GM20000 (cell line): Measurements from ENCODE around the gene ZNF865.

Experiments used
- DNase-seq: peaks from one replicate; pipeline ENCODE4 v3.0.0; 2012; ENCODE audit warnings: low spot score
- TF ChIP-seq, protein P1 (sequence below): IDR thresholded peaks from 2 replicates; pipeline ENCODE4 v1.5.1; 2012; ENCODE audit warnings: mild to moderate bottlenecking, control low read depth; ENCODE audit errors: extremely low read depth, missing control alignments

Gene ZNF865

DNA sequence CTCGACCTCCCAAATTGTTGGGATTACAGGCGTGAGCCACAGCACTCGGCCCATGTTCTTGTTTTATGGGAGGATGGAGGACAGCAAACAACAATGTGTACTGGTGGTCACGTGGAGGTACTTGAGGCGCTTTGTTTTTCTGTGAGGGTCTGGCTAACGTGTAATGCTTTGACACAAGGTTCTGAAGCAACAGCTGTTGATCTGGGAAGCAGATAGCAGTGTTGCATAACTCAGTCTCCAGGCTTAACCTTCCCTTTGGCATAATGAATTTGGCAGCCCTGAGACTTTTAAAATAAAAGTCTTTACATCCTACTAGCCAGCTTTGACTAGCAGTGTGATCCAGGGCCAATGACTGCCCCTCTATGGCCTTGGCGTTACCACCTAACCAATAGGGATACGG, 28.4 kb downstream of the ZNF865 start:
- TF ChIP-seq, protein P1, sequence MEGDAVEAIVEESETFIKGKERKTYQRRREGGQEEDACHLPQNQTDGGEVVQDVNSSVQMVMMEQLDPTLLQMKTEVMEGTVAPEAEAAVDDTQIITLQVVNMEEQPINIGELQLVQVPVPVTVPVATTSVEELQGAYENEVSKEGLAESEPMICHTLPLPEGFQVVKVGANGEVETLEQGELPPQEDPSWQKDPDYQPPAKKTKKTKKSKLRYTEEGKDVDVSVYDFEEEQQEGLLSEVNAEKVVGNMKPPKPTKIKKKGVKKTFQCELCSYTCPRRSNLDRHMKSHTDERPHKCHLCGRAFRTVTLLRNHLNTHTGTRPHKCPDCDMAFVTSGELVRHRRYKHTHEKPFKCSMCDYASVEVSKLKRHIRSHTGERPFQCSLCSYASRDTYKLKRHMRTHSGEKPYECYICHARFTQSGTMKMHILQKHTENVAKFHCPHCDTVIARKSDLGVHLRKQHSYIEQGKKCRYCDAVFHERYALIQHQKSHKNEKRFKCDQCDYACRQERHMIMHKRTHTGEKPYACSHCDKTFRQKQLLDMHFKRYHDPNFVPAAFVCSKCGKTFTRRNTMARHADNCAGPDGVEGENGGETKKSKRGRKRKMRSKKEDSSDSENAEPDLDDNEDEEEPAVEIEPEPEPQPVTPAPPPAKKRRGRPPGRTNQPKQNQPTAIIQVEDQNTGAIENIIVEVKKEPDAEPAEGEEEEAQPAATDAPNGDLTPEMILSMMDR: no peak
- DNase-seq: no peak

DNA sequence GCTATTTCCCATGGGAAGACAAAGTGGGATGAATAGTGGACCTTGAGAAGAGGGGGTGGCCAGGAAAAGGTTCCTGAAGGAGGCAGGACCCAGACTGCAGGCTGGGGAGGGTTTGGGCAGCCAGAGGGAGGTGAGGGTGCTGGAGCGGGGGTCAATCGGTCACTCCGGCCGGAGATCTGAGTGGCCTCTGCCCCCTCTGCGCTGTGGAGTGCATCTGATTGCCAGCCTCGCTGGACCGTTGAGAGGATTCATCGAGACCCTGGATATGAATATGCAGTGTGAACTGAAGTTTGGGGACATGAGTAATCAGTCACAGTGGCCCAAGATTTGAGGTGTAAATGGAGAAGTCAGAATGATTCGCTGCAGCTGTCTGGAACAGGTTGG, 29.9 kb downstream of the ZNF865 start:
- DNase-seq: no peak
- TF ChIP-seq, protein P1: no peak

DNA sequence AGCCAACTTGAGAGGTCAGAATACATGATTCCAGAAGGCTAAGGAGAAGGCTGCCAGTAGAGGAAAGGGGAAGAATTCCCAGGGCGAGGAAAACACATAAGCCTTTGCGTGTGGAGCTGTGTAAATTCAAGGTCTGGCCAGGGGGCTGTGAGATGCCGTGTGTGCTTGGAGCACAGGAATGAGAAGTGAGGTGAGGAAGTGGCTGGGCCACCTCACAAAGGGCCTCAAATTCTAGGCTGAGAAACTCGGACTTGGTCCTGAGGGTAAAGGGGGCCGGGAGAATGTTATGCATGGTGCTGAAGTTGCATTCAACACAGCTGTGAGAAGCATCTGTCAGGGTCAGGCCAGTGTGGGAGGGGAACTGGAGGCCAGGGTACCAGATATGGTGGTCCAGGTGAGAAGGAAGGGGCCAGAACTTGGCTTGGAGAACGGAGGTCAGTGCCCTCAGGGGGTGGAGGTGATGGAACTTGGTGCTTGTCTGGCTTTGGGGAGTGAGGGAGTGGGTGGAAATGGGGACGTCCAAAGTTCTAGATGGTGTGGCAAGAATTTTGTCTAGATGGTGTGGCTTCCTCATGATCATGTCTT, 30.5 kb downstream of the ZNF865 start:
- DNase-seq: no peak
- TF ChIP-seq, protein P1: no peak

DNA sequence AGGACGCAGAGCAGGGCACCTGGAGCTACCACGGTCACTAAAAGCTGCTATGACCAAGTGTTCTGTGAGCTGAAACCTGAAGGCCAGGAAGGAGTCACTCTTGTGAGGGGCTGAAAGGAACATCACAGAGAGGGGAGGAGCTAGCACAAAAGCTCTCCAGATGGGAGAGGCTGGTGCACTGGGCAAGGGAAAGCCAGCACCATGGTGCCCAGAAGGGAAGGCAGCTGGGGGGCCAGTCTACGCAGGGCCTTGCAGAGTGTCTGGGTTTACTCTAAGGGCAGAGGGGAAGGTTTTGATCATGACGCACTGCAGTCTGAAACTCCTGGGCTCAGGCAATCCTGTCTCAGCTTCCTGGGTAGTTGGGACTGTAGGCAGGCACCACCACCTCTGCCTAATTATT, 31.3 kb downstream of the ZNF865 start:
- TF ChIP-seq, protein P1: no peak
- no peak for DNase-seq

DNA sequence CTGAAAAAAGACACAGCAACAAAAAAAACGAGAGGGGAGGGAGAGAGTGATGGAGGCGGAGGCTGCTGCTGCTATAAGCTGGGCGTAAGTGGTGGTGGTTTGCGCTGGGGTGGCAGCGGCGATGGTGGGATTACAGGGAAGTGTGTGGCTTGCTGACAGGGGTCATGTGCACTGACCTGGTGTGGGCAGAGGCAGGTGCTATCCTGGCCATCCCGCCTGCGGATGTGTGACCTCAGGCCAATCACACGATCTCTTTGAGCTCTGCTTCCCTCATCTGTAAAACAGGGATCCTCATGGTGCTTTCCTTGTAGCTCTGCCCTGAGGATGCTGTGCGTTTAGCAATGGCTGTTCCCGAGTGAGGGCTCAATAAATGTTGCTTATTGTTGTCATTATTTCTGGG, 32.1 kb downstream of the ZNF865 start:
- no peak for DNase-seq
- TF ChIP-seq, protein P1: no peak

DNA sequence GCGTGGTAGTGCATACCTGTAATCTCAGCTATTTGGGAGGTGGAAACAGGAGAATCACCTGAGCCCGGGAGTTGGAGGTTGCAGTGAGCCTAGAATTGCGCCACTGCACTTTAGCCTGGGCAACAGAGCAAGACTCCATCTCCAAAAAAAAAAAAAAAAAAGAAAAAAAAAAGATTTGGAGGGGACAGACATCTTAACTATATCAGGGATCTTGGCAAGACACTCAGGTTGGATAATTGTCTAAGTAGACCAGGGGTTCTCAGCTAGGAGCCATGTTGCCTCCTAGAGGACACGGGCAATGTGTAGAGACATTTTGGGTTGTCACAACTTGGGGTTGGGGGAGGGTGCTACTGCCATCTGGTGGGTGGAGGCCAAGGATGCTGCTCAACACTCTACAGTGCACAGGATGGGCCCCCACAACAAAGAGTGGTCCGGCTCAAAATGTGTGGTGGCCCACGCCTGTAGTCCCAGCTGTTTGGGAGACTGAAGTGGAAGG, 33.5 kb downstream of the ZNF865 start:
- TF ChIP-seq, protein P1: peak; percentile 10
- DNase-seq: no peak

DNA sequence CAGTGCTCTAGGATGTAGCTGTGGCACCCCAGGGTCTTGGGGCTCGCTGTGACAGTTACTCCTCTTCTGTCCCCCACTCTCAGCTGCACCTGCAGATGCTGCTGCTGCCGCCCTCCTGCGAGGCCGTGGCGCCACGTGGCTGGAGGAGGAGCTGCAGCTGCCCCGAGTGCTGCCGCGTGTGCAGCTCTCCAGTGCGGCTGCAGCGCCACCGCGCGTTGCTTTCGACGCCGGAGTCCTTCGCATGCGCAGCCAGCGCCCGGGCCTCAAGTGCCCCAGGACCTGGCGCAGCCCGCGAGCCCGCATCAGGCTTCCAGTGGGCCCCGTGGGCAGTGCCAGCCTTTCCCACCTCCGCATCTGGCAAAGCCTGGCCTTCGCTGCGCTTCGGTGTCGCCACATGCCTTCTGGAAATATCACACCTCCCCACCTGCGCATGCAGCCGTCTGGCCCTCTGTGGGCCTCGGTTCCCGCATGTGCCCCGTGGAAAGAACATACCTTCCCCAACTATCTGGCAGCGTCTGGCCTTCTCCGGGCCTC, 34.7 kb downstream of the ZNF865 start:
- peak; percentile 73 for DNase-seq
- TF ChIP-seq, protein P1: peak; percentile 68
